PC-9 (cell line): ENCODE data around the gene CD28. TPM values are rescaled to one million over a fixed set of nuclear protein-coding genes. Genes with fewer than 3 reads are reported as not detected.

ENCODE experiments used
- BruUV-seq: library from RNA; stranded (reverse); fragments of 400-500 nt; replicated peaks from 2 replicates; lab custom pipeline; 2021; lab: Mats Ljungman, UMichigan
- CTCF ChIA-PET: fragments of 300-600 bp; sonication (Branson Sonifier 250); formaldehyde crosslinking; loops from one replicate; lab custom pipeline; 2022; ENCODE audit warnings: antibody characterized with exemption; lab: Charles Lee
- POLR2A ChIA-PET: fragments of 300-600 bp; sonication (Branson Sonifier 250); formaldehyde crosslinking; loops from one replicate; lab custom pipeline; 2022; ENCODE audit warnings: antibody characterized with exemption; ENCODE audit not compliant: unreplicated experiment; lab: Charles Lee
- DNase-seq, 2 experiments: peaks; one replicate each; pipeline versions ENCODE4 v3.0.0 to v3.0.0-alpha.2; 2015 to 2022; ENCODE audit warnings: mixed read lengths in 1 of 2
- H2AFZ ChIP-seq: fragments of 200-600 bp; sonication (generic); 2 replicates; pipeline ENCODE4 v1.8.1; 2017; ENCODE audit warnings: antibody characterized with exemption
- H3F3A ChIP-seq: fragments of 200-600 bp; sonication (generic); 2 replicates; pipeline ENCODE4 v1.8.1; 2017; ENCODE audit warnings: antibody characterized with exemption, mild to moderate bottlenecking, low read depth; ENCODE audit not compliant: insufficient read depth
- H3K27ac ChIP-seq: fragments of 200-600 bp; sonication (generic); 2 replicates; pipeline ENCODE4 v1.6.1; 2016; ENCODE audit warnings: mixed run types
- H3K27me3 ChIP-seq: fragments of 200-600 bp; sonication (generic); 2 replicates; pipeline ENCODE4 v1.6.1; 2016; ENCODE audit warnings: low read depth, mixed run types; ENCODE audit not compliant: insufficient read depth
- H3K36me3 ChIP-seq: fragments of 200-600 bp; sonication (generic); 2 replicates; pipeline ENCODE4 v1.6.1; 2016; ENCODE audit warnings: low read depth, mixed run types
- H3K4me1 ChIP-seq: fragments of 200-600 bp; sonication (generic); replicated peaks from 2 replicates; pipeline ENCODE4 v1.6.1; 2016; ENCODE audit warnings: mixed run types; ENCODE audit not compliant: insufficient read depth
- H3K4me2 ChIP-seq: fragments of 200-600 bp; sonication (generic); 2 replicates; pipeline ENCODE4 v1.6.1; 2017; ENCODE audit warnings: mixed run types
- H3K4me3 ChIP-seq: fragments of 200-600 bp; sonication (generic); 2 replicates; pipeline ENCODE4 v1.6.1; 2016; ENCODE audit warnings: mixed run types
- H3K79me2 ChIP-seq: fragments of 200-600 bp; sonication (generic); 2 replicates; pipeline ENCODE4 v1.6.1; 2017; ENCODE audit warnings: low read depth, mixed run types
- H3K9me2 ChIP-seq: fragments of 200-600 bp; sonication (generic); 2 replicates; pipeline ENCODE4 v1.8.1; 2017; ENCODE audit warnings: mild to moderate bottlenecking; ENCODE audit not compliant: insufficient read depth
- H3K9me3 ChIP-seq: fragments of 200-600 bp; sonication (generic); 2 replicates; pipeline ENCODE4 v1.8.1; 2016; ENCODE audit warnings: low read depth; ENCODE audit not compliant: insufficient read depth
- H4K20me1 ChIP-seq: fragments of 200-600 bp; sonication (generic); 2 replicates; pipeline ENCODE4 v1.8.1; 2017; ENCODE audit not compliant: insufficient read depth
- EZH2 ChIP-seq: fragments of 200-600 bp; sonication (generic); IDR thresholded peaks from 2 replicates; pipeline ENCODE4 v1.8.0; 2017; ENCODE audit warnings: antibody characterized with exemption, low read depth
- intact Hi-C: fragments of 100-400 bp; cut with micrococcal nuclease; formaldehyde crosslinking; loops from one replicate; pipeline ENCODE4 v1.10.0; 2022; ENCODE audit not compliant: unreplicated experiment
- total RNA-seq: library from RNA; stranded (reverse); gene quantifications from 2 replicates; pipeline ENCODE4 v1.2.3, GENCODE V29; 2021
- TF ChIP-seq, protein P1 (sequence below): fragments of 200-600 bp; sonication (generic); conservative IDR thresholded peaks from 2 replicates; pipeline ENCODE4 v1.6.1; 2017; ENCODE audit warnings: mixed run types, antibody characterized with exemption, mild to moderate bottlenecking, moderate library complexity

The CD28 gene
- total RNA-seq, 1 experiment from 2014 or later: not detected

GRCh38 chr2:203710952-203711351 lies 4.5 kb downstream of the CD28 start:
- Histone ChIP-seq H3F3A (no peaks in the 10 kb centered on the region), H3K9me3 (no peaks in the 10 kb centered on the region), H3K79me2 (no peaks in the 10 kb centered on the region), H3K4me3 (no peak overlapping the region), H3K36me3 (no peaks in the 10 kb centered on the region), H3K4me2 (no peak overlapping the region), H3K27ac (no peak overlapping the region), H3K9me2 (no peaks in the 10 kb centered on the region), H3K27me3 (no peaks in the 10 kb centered on the region), H2AFZ (no peak overlapping the region), H3K4me1 (no peaks in the 10 kb centered on the region), H4K20me1 (no peaks in the 10 kb centered on the region)
- CTCF ChIA-PET: no interaction called here
- TF ChIP-seq, protein P1, sequence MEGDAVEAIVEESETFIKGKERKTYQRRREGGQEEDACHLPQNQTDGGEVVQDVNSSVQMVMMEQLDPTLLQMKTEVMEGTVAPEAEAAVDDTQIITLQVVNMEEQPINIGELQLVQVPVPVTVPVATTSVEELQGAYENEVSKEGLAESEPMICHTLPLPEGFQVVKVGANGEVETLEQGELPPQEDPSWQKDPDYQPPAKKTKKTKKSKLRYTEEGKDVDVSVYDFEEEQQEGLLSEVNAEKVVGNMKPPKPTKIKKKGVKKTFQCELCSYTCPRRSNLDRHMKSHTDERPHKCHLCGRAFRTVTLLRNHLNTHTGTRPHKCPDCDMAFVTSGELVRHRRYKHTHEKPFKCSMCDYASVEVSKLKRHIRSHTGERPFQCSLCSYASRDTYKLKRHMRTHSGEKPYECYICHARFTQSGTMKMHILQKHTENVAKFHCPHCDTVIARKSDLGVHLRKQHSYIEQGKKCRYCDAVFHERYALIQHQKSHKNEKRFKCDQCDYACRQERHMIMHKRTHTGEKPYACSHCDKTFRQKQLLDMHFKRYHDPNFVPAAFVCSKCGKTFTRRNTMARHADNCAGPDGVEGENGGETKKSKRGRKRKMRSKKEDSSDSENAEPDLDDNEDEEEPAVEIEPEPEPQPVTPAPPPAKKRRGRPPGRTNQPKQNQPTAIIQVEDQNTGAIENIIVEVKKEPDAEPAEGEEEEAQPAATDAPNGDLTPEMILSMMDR: no peak
- no peak for TF ChIP-seq EZH2
- POLR2A ChIA-PET: no interaction called here
- no TSS peak for BruUV-seq
- intact Hi-C loops: no loop called here
- DNase-seq: no peak

GRCh38 chr2:203711399-203711798 lies 5.0 kb downstream of the CD28 start:
- Histone ChIP-seq H3K4me2 (no peak overlapping the region), H3K9me3 (no peaks in the 10 kb centered on the region), H3K27me3 (no peaks in the 10 kb centered on the region), H4K20me1 (no peaks in the 10 kb centered on the region), H3K36me3 (no peaks in the 10 kb centered on the region), H3K4me1 (no peaks in the 10 kb centered on the region), H2AFZ (no peak overlapping the region), H3K27ac (no peak overlapping the region), H3K9me2 (no peaks in the 10 kb centered on the region), H3K79me2 (no peaks in the 10 kb centered on the region), H3F3A (no peaks in the 10 kb centered on the region), H3K4me3 (no peak overlapping the region)
- POLR2A ChIA-PET: no interaction called here
- no peak for TF ChIP-seq EZH2
- TF ChIP-seq, protein P1: no peak
- intact Hi-C loops: no loop called here
- BruUV-seq: no TSS peak
- CTCF ChIA-PET: no interaction called here
- no peak for DNase-seq

- TF ChIP-seq EZH2: no peak
- TF ChIP-seq, protein P1: no peak
- H3K4me2 ChIP-seq: no peak overlapping the region
- no peak for DNase-seq
- POLR2A ChIA-PET: no interaction called here
- H2AFZ ChIP-seq: no peak overlapping the region
- CTCF ChIA-PET: no interaction called here
- no peaks in the 10 kb centered on the region for H3K27me3 ChIP-seq
- no peaks in the 10 kb centered on the region for H3K79me2 ChIP-seq
- no peaks in the 10 kb centered on the region for H3K4me1 ChIP-seq
- no peaks in the 10 kb centered on the region for H4K20me1 ChIP-seq
- intact Hi-C loops: no loop called here
- no peaks in the 10 kb centered on the region for H3K9me3 ChIP-seq
- no peaks in the 10 kb centered on the region for H3K9me2 ChIP-seq
- H3K4me3 ChIP-seq: no peak overlapping the region
- no peaks in the 10 kb centered on the region for H3F3A ChIP-seq
- no peak overlapping the region for H3K27ac ChIP-seq
- H3K36me3 ChIP-seq: no peaks in the 10 kb centered on the region
- no TSS peak for BruUV-seq
Observed at GRCh38 chr2:203713381-203713780, 6.9 kb downstream of the CD28 start.
